HUES48 (cell line): ENCODE data around the gene ST6GAL2.

Experiments
- H3K27ac ChIP-seq: one replicate; pipeline ENCODE4 v1.7.0; 2013; ENCODE audit warnings: low read depth, low read length, inconsistent platforms
- H3K27me3 ChIP-seq: 2 replicates; pipeline ENCODE4 v1.6.1; 2013; ENCODE audit warnings: mild to moderate bottlenecking, low read length; ENCODE audit not compliant: control insufficient read depth, insufficient read depth
- H3K36me3 ChIP-seq: 2 replicates; pipeline ENCODE4 v1.6.1; 2013; ENCODE audit warnings: low read length; ENCODE audit not compliant: control insufficient read depth, insufficient read depth
- H3K4me1 ChIP-seq: 2 replicates; pipeline ENCODE4 v1.6.1; 2013; ENCODE audit warnings: mild to moderate bottlenecking, low read length; ENCODE audit not compliant: control insufficient read depth, insufficient read depth
- H3K4me3 ChIP-seq: 2 replicates; pipeline ENCODE4 v1.5.1; 2013; ENCODE audit warnings: mild to moderate bottlenecking, low read depth, low read length
- H3K9ac ChIP-seq: 2 replicates; pipeline ENCODE4 v1.6.1; 2013; ENCODE audit warnings: mild to moderate bottlenecking, low read depth, low read length, moderate library complexity
- H3K9me3 ChIP-seq: 2 replicates; pipeline ENCODE4 v1.6.1; 2013; ENCODE audit warnings: low read length; ENCODE audit not compliant: control insufficient read depth, insufficient read depth

Gene ST6GAL2

GRCh38 chr2:106825161-106825560, 60.8 kb downstream of the ST6GAL2 start:
- Histone ChIP-seq H3K27ac (no peak overlapping the region), H3K4me1 (no peaks in the 10 kb centered on the region), H3K36me3 (0 out of 2 replicates have a peak, but pooled peaks cover 8% of the 10 kb centered on the region), H3K9me3 (peaks cover 7% of the 10 kb centered on the region), H3K27me3 (no peaks in the 10 kb centered on the region), H3K9ac (no peak overlapping the region), H3K4me3 (no peak overlapping the region)

GRCh38 chr2:106816974-106817373, 69.0 kb downstream of the ST6GAL2 start:
- no peaks in the 10 kb centered on the region for H3K27me3 ChIP-seq
- H3K4me1 ChIP-seq: no peaks in the 10 kb centered on the region

GRCh38 chr2:106812841-106813240, 73.1 kb downstream of the ST6GAL2 start:
- H3K27ac ChIP-seq: no peak overlapping the region
- H3K9ac ChIP-seq: no peak overlapping the region
- no peaks in the 10 kb centered on the region for H3K9me3 ChIP-seq
- no peaks in the 10 kb centered on the region for H3K27me3 ChIP-seq
- H3K4me1 ChIP-seq: no peaks in the 10 kb centered on the region
- no peak overlapping the region for H3K4me3 ChIP-seq
- no peaks in the 10 kb centered on the region for H3K36me3 ChIP-seq

More at GRCh38 chr2:106816974-106817373, 69.0 kb downstream of the ST6GAL2 start:
- H3K9ac ChIP-seq: no peak overlapping the region
- no peaks in the 10 kb centered on the region for H3K36me3 ChIP-seq
- H3K9me3 ChIP-seq: no peaks in the 10 kb centered on the region
- no peak overlapping the region for H3K4me3 ChIP-seq
- H3K27ac ChIP-seq: no peak overlapping the region

- Histone ChIP-seq H3K27ac (no peak overlapping the region), H3K27me3 (no peaks in the 10 kb centered on the region), H3K4me1 (no peaks in the 10 kb centered on the region), H3K9ac (no peak overlapping the region), H3K9me3 (no peaks in the 10 kb centered on the region), H3K36me3 (no peaks in the 10 kb centered on the region), H3K4me3 (no peak overlapping the region)
These were observed 73.6 kb downstream of the ST6GAL2 start for GRCh38 chr2:106812383-106812782.

- peaks cover 9% of the 10 kb centered on the region for H3K4me1 ChIP-seq
- no peaks in the 10 kb centered on the region for H3K9me3 ChIP-seq
- no peak overlapping the region for H3K9ac ChIP-seq
- H3K27ac ChIP-seq: no peak overlapping the region
- H3K4me3 ChIP-seq: no peak overlapping the region
- no peaks in the 10 kb centered on the region for H3K36me3 ChIP-seq
- H3K27me3 ChIP-seq: 0 out of 2 replicates have a peak, but pooled peaks cover 2% of the 10 kb centered on the region
These were observed 80.3 kb downstream of the ST6GAL2 start for GRCh38 chr2:106805716-106806115.

GRCh38 chr2:106804161-106804560, 81.8 kb downstream of the ST6GAL2 start:
- Histone ChIP-seq H3K9me3 (no peaks in the 10 kb centered on the region), H3K9ac (no peak overlapping the region), H3K27me3 (0 out of 2 replicates have a peak, but pooled peaks cover 9% of the 10 kb centered on the region), H3K4me1 (peaks cover 10% of the 10 kb centered on the region), H3K27ac (no peak overlapping the region), H3K4me3 (no peak overlapping the region), H3K36me3 (no peaks in the 10 kb centered on the region)

- 0 out of 2 replicates have a peak, but pooled peaks cover 9% of the 10 kb centered on the region for H3K27me3 ChIP-seq
- H3K4me3 ChIP-seq: no peak overlapping the region
These were observed 84.9 kb downstream of the ST6GAL2 start for GRCh38 chr2:106800976-106801655.

GRCh38 chr2:106800180-106800579, 85.8 kb downstream of the ST6GAL2 start:
- Histone ChIP-seq H3K9me3 (no peaks in the 10 kb centered on the region), H3K36me3 (no peaks in the 10 kb centered on the region), H3K9ac (no peak overlapping the region), H3K27me3 (0 out of 2 replicates have a peak, but pooled peaks cover 9% of the 10 kb centered on the region), H3K4me1 (peaks cover 10% of the 10 kb centered on the region), H3K4me3 (no peak overlapping the region), H3K27ac (no peak overlapping the region)

More at GRCh38 chr2:106800976-106801655, 84.9 kb downstream of the ST6GAL2 start:
- Histone ChIP-seq H3K36me3 (no peaks in the 10 kb centered on the region), H3K9me3 (no peaks in the 10 kb centered on the region), H3K4me1 (peaks cover 10% of the 10 kb centered on the region), H3K27ac (peak overlapping the region; percentile 16), H3K9ac (no peak overlapping the region)

- H3K4me1 ChIP-seq: peaks cover 10% of the 10 kb centered on the region
- no peaks in the 10 kb centered on the region for H3K36me3 ChIP-seq
- H3K9ac ChIP-seq: no peak overlapping the region
- H3K9me3 ChIP-seq: no peaks in the 10 kb centered on the region
- H3K4me3 ChIP-seq: no peak overlapping the region
- H3K27ac ChIP-seq: no peak overlapping the region
- H3K27me3 ChIP-seq: 0 out of 2 replicates have a peak, but pooled peaks cover 9% of the 10 kb centered on the region
These were observed 87.0 kb downstream of the ST6GAL2 start for GRCh38 chr2:106798826-106799552.

GRCh38 chr2:106797494-106797893, 88.5 kb downstream of the ST6GAL2 start:
- H3K27ac ChIP-seq: no peak overlapping the region
- H3K9me3 ChIP-seq: peaks cover 6% of the 10 kb centered on the region
- H3K36me3 ChIP-seq: no peaks in the 10 kb centered on the region
- H3K9ac ChIP-seq: no peak overlapping the region
- H3K4me1 ChIP-seq: peaks cover 10% of the 10 kb centered on the region
- no peak overlapping the region for H3K4me3 ChIP-seq
- H3K27me3 ChIP-seq: 0 out of 2 replicates have a peak, but pooled peaks cover 9% of the 10 kb centered on the region

- H3K4me3 ChIP-seq: no peak overlapping the region
- H3K27ac ChIP-seq: no peak overlapping the region
- H3K4me1 ChIP-seq: no peaks in the 10 kb centered on the region
- no peaks in the 10 kb centered on the region for H3K27me3 ChIP-seq
- H3K9ac ChIP-seq: no peak overlapping the region
- H3K36me3 ChIP-seq: no peaks in the 10 kb centered on the region
- peaks cover 14% of the 10 kb centered on the region for H3K9me3 ChIP-seq
These were observed 93.3 kb downstream of the ST6GAL2 start for GRCh38 chr2:106792671-106793070.
